GM21786 (cell line): Measurements from ENCODE around the gene FAF1.

Experiments
- ATAC-seq: cut with Tn5 transposase; IDR thresholded peaks from one replicate; pipeline ENCODE4 v1.9.1; 2021; ENCODE audit not compliant: unreplicated experiment

The FAF1 gene

DNA sequence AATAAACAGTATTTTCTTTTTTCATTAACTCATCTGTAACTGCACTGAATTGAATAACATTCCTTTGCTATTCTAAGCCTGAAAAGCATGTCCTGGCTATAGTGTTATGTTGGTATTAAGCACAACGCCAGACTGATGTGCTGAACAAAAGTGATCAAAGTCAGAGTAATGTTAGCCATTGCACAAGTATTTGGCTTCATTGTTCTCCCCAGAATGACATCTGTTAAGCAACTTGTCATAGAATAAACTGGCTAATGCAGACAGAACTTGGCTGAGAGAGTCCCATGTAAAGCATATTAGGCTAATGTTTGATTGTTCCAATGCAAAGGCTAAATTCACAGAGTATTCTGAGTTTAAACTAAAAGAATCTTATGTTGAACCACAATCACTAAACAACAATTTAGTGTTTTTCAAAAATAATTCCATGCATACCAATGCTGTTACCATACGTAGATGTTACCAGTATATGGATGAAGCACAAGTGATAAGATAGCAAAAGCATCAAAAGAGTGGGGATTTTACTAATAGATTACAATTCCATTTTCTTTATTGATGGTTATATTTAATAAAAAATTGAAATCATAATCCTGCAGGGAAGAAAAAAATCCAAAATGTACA lies 301.5 kb downstream of the FAF1 start:
- no peak for ATAC-seq

DNA sequence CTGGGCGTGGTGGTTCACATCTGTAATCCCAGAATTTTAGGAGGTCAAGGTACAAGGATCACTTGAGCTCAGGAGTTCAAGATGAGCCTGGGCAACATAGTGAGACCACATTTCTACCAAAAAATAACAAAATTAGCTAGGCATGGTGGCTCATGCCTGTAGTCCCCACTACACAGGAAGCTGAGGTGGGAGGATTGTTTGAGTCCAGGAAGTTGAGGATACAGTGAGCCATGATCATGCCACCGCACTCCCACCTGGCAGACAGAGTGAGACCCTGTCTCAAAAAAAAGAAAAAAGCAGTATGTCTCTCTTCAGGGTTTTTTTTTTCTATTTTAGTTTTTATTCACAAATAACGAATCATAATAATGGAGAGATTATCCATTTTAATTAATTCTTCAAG lies 303.1 kb downstream of the FAF1 start:
- no peak for ATAC-seq

DNA sequence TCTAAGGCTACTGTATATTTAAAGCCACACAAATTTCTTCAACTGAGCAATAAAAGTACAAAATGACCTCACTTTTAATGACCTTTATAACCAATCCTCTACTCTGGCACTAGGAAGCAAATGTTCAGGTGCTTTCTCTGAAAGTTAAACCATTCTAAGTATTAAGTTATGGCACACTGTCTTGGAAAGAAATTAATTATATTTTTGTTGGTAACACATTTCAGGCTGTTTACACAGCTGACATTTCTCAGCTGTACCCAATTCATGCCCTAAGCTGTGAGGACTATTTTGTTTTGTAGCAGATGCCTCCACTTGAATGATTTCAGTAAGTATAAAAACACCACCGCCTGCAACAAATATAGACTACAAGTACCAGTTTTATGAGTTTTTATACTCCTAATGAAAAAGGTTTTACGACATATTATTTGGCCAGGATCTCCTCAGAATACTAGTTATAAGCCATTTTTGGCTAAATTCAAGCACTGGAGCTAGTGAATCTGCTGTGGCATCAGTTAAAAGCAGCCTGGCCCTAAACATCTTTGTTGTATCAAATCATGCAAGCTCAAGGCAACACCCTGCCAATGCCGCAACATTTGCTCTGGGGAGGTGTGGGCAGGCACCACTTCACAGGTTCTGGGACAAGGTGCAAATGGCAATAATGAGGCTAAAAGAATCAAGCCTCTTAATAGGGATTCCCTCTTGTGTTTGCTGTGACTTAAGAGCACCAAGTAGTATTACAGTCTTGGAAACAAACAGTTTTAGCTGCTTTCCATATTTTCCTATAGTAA lies 308.4 kb downstream of the FAF1 start:
- no peak for ATAC-seq

GRCh38 chr1:50646526-50646925 lies 313.5 kb downstream of the FAF1 start:
- no peak for ATAC-seq

DNA sequence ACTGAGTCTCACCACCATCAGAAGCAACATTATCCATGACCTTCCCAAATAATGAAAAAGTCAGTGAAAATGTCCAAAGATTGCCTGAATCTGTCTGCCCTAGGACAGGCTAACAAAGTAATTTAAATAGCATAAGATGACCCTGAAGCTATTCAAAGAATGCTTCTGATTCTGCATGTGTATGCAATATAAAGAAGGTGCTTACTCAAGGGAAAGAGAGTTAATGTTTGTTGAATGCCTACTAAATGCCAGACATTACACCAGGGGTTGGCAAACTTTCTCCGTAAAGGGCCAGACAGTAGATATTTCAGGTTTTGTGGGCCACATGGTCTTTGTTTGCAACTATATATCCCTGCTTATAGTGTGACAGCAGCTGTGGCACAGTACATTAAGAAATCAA lies 314.9 kb downstream of the FAF1 start:
- ATAC-seq: no peak

GRCh38 chr1:50644447-50645105 lies 315.5 kb downstream of the FAF1 start:
- ATAC-seq: no peak

- ATAC-seq: no peak
Measured at GRCh38 chr1:50637460-50637859, 322.6 kb downstream of the FAF1 start.

- ATAC-seq: no peak
Measured at GRCh38 chr1:50634251-50634650, 325.8 kb downstream of the FAF1 start.

- no peak for ATAC-seq
Measured at GRCh38 chr1:50633465-50633864, 326.6 kb downstream of the FAF1 start.

DNA sequence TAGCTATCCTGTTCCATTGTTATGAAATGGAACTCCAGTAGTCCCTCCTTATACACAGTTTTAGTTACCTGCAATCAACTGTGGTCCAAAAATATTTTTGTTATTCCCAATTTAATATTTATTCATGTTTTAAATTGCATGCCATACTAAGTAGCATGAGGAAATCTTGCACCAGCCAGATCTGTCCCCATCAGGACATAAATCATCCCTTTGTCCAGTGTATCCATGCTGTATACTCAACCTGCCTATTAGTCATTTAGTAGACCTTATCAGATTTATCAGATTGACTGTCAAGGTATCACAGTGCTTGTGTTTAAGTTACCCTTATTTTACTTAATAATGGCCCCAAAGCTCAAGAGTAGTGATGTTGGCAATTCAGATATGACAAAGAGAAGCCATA lies 328.9 kb downstream of the FAF1 start:
- ATAC-seq: no peak

GRCh38 chr1:50622259-50622658 lies 337.8 kb downstream of the FAF1 start:
- no peak for ATAC-seq

- ATAC-seq: no peak
Measured at GRCh38 chr1:50620680-50621329, 339.3 kb downstream of the FAF1 start.

GRCh38 chr1:50615036-50615750 lies 344.9 kb downstream of the FAF1 start:
- no peak for ATAC-seq

DNA sequence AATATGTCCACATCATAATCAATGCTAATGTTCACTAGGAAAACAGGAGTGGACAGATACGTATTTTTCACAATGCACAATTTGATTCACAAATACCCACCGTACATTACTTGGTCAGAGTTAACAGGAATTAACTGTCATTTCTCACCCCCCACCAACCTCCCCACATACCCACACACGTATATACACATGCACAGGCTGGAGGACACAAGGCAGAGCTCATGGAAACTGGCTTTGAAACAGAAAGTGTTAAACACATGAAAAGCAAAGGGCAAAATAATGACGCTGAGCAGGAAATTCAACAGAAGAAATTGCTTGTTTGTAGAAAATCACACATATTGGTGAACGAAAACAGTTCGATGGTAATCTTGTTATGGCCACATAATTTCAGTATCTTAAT lies 348.4 kb downstream of the FAF1 start:
- ATAC-seq: no peak

GRCh38 chr1:50610563-50610962 lies 349.5 kb downstream of the FAF1 start:
- peak; percentile 85 for ATAC-seq

DNA sequence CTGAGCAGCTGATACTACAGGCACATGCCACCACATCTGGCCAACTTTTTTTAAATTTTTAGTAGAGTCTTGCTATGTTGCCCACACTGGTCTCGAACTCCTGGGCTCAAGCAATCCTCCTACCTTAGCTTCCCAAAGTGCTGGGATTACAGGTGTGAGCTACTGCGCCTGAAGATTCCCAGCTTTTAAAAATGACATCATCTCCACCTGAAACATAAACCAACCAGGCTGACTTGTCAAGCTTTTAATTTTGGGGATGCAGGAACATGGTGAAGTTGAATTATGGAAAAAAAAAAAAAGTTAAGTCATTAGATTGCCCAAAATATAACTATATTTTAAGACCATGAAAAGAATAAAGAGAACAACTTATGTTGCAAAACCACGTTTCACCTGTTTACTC lies 350.6 kb downstream of the FAF1 start:
- no peak for ATAC-seq

- no peak for ATAC-seq
Measured at GRCh38 chr1:50605186-50605875, 354.7 kb downstream of the FAF1 start.

DNA sequence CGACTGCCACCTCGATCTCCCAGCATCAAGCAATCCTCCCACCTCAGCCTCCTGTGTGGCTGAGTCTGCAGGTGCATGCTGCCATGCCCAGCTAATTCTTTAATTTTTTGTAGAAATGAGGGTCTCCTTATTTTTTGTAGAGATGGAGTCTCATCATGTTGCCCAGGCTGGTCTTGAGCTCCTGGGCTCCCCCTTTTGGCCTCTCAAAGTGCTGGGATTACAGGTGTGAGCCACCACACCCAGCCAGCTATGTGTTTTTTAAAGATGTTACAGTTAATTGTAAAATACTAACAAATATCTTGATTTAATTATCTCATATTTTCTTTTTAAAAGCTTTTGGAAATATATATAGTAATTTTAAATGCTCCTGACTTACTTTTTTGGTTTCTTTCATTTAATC lies 355.5 kb downstream of the FAF1 start:
- no peak for ATAC-seq

DNA sequence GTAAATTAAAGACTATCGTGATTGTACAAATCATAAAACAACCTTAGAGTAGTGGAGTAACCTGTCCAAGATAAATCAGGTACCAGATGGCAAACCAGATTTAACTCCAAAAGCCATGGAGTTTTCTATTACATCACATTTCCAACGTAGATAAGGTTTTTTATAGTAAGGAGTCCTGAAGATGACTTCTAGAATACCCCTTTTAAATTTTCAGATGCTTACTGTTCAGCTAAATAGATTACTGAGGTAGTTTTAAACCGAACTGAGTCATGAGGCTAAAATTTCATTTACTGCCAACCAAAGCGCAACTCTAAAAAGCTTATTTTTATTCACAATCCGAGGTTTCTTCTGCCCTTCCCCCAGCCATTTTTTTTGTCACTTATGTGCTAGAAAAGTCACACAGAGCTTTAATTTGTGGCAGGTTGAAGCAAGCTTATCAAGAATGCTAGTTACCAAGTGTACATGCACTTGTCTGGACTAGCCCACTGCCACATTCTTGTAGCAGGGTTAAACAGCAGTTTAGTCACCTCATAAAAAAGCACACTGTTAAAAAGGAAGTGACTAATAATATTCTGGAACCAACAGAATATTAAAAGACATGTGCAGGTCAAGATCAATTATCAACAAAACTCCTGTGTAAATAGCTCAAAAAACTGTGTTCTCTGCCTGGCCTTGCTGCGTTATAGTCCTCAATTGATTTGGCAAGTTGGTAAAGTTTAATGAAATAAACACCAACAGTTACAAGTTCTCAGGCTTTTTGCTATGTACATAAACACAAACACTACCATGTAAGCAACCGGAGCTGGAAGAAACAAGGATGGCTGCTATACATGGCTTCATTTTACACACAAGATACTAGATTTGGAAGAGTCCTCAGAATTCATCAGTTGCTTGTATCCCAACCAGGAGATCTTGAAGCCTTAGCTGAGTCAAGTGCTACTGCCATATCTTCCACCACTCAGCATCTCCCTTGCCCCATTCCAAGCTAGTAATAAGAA lies 356.5 kb downstream of the FAF1 start:
- no peak for ATAC-seq
